H1 (cell line): ENCODE measurements around the gene SERPINE2. TPM values are rescaled to one million over a fixed set of nuclear protein-coding genes. Genes with fewer than 3 reads are reported as not detected.

ENCODE experiments used
- ATF3 ChIP-seq: IDR thresholded peaks from 2 replicates; pipeline ENCODE4 v1.6.1; 2011; ENCODE audit warnings: low read depth, mild to moderate bottlenecking, low read length; ENCODE audit not compliant: insufficient read depth
- CHD7 ChIP-seq: fragments of 300-600 bp; sonication (generic); IDR thresholded peaks from 2 replicates; pipeline ENCODE4 v1.7.1; 2012; ENCODE audit warnings: low read length, moderate library complexity, mild to moderate bottlenecking, inconsistent platforms; ENCODE audit not compliant: insufficient replicate concordance
- RBBP5 ChIP-seq: IDR thresholded peaks from 2 replicates; pipeline ENCODE4 v1.7.1; 2012; ENCODE audit warnings: low read depth, mild to moderate bottlenecking, inconsistent platforms, low read length, moderate library complexity, borderline replicate concordance
- SP4 ChIP-seq: IDR thresholded peaks from 2 replicates; pipeline ENCODE4 v1.6.1; 2012; ENCODE audit warnings: low read length, inconsistent platforms
- polyA plus RNA-seq, 7 experiments: library from polyadenylated mRNA; depleted of rRNA in 3 of 7; stranded (reverse) in 5 of 7; unstranded in 2 of 7; fragments of >200 nt in 5 of 7; fragments of 200-250 nt in 2 of 7; gene quantifications; 1 replicate in 5 of 7; 2 replicates in 1 of 7; 4 replicates in 1 of 7; pipeline versions ENCODE4 v1.2.1 to v1.2.3, GENCODE V29; 2011 to 2013; ENCODE audit warnings: missing spikeins in 2 of 7, mixed read lengths in 2 of 7
- total RNA-seq: library from RNA; stranded (reverse); fragmentation: NEBNext Ultra II Directional; extraction: Animal tissue kit (Norgen Biotek cat#: 25700); gene quantifications from 2 replicates; pipeline ENCODE4 v1.2.1, GENCODE V29; 2021

The SERPINE2 gene
- total and polyA plus RNA-seq, 2 of the 8 experiments (the other 6 are each of a cell fraction or from before 2014, with no cell fraction given): 26.2 to 76.0 TPM

GRCh38 chr2:223994562-223995162 is 44.4 kb downstream of the SERPINE2 start (continued):
- TF ChIP-seq CHD7 (no peak), ATF3 (no peak), RBBP5 (no peak), SP4 (no peak)
